WTC11 (cell line): ENCODE data around the gene C1R.

Experiments used
- ATF2 ChIP-seq: sonication (generic); formaldehyde crosslinking; IDR thresholded peaks from 2 replicates; pipeline ENCODE4 v1.8.1; 2022; ENCODE audit warnings: low read depth, missing genetic modification reagents, borderline replicate concordance
- ATF6 ChIP-seq: sonication (generic); formaldehyde crosslinking; IDR thresholded peaks from 2 replicates; pipeline ENCODE4 v1.8.1; 2023; ENCODE audit warnings: mild to moderate bottlenecking, missing genetic modification reagents
- CTCF ChIP-seq: fragments of 200-600 bp; IDR thresholded peaks from 2 replicates; pipeline ENCODE4 v1.8.0; 2022; ENCODE audit warnings: antibody characterized with exemption
- ERG ChIP-seq: fragments of 250-450 bp; sonication (Bioruptor Pico); IDR thresholded peaks from 2 replicates; pipeline ENCODE4 v1.8.0; 2021; ENCODE audit warnings: mild to moderate bottlenecking
- ESRRA ChIP-seq: sonication (generic); formaldehyde crosslinking; IDR thresholded peaks from 2 replicates; pipeline ENCODE4 v1.8.1; 2022; ENCODE audit warnings: mild to moderate bottlenecking, missing genetic modification reagents, borderline replicate concordance
- FOXJ3 ChIP-seq: sonication (generic); formaldehyde crosslinking; IDR thresholded peaks from 2 replicates; pipeline ENCODE4 v1.9.0; 2021; ENCODE audit warnings: missing genetic modification reagents, mild to moderate bottlenecking, borderline replicate concordance
- JUN ChIP-seq: sonication (generic); formaldehyde crosslinking; IDR thresholded peaks from 2 replicates; pipeline ENCODE4 v1.8.0; 2023; ENCODE audit warnings: mild to moderate bottlenecking, missing genetic modification reagents
- MAX ChIP-seq: sonication (generic); formaldehyde crosslinking; IDR thresholded peaks from 2 replicates; pipeline ENCODE4 v1.8.0; 2022; ENCODE audit warnings: mild to moderate bottlenecking, missing genetic modification reagents
- NR1H2 ChIP-seq: sonication (generic); formaldehyde crosslinking; IDR thresholded peaks from 2 replicates; pipeline ENCODE4 v1.9.0; 2021; ENCODE audit warnings: mild to moderate bottlenecking, moderate library complexity, missing genetic modification reagents
- NR3C1 ChIP-seq: sonication (generic); formaldehyde crosslinking; conservative IDR thresholded peaks from 2 replicates; pipeline ENCODE4 v1.8.1; 2023; ENCODE audit warnings: low read depth, mild to moderate bottlenecking, missing genetic modification reagents

- TF ChIP-seq FOXJ3 (CRISPR knock-in tag) (no peak), MAX (CRISPR knock-in tag) (no peak), NR3C1 (no peak), JUN (CRISPR knock-in tag) (no peak), NR1H2 (CRISPR knock-in tag) (no peak), CTCF (no peak), ESRRA (CRISPR knock-in tag) (no peak), ATF6 (CRISPR knock-in tag) (no peak), ERG (CRISPR knock-in tag) (no peak), ATF2 (CRISPR knock-in tag) (no peak)
Observed at GRCh38 chr12:7075518-7075917, 16.7 kb downstream of the C1R start.
